GM15510 (cell line): ENCODE measurements around the gene THYN1.

ENCODE experiments used
- POLR2A ChIP-seq: IDR thresholded peaks from 3 replicates; pipeline ENCODE4 v1.6.1; 2011; ENCODE audit warnings: borderline replicate concordance; ENCODE audit not compliant: insufficient read length; ENCODE audit errors: extremely low read depth

THYN1 gene

DNA sequence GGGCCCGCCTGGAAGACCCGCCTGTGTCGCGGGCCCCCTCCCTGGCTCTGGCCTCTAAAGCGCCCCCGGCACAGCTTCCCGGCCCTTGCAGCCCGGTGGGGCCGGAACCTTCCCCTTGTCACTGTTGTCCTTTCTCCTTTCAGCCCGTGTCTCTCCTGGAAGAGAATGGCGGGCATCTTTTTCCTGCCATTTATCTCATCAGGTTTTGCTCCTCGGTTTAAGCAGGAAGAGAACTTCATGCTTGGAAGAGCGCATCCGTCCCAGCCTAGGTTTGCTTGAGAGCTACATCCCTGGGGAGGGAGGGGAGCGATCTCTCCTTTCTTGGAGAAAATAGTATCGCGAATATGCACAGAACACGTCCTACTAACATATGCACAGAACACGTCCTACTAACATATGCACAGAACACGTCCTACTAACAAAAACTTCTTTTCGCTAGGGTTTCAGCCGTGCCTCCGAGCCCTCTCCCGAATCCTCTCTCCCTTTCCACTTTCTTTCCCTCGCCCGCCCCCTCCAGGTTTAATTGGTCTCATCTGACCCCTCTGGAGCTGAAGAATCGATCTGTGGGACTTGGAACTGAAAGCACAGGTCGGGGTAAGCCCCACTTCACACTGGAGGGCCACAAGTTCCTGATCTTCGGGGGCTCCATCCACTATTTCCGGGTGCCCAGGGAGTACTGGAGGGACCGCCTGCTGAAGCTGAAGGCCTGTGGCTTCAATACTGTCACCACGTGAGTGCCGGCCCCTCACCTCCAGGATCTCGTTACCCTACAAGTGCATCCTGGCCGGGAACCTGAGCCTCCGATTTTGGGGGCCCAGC, 24.2 kb upstream of the THYN1 start:
- no peak for TF ChIP-seq POLR2A

DNA sequence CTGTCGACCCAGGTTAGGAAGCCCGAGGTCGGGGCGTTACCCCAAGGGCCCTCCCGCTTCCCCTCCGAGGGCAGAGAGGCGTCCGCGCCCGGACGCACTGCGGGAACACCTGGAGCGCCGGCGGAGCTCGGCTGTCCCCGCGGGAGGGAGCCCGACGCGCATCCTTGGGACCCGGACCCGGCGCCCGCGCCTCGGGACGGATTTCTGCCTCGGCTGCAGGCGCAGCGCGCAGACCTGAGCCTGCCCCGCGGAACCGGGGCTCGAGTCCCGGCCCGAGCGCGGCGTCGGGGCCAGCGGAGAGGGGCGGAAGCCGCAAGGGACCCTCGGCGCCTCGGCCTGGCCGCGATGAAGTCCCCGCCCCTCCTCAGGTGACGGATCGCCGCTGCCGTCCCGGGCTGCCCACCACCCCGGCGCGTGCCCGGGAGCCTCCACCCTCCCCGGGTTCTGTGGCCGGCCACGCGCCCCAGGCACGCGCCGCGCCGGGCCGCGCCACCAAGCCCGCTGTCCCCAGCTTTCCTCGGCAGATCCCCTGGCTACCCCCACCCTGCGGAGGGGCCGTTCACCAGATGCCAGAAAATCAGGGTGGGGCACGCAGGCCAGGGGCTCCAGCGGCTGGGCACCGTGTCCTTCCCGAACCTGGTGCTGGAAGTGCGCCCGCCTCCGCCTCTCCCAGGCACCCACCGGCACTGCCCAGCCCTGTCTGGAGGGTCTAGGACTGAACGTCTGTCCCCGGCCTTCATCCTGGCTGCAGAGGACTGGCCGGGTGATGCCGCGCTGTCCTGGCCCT, 23.4 kb upstream of the THYN1 start:
- TF ChIP-seq POLR2A, result no peak

GRCh38 chr11:134275534-134276395, 22.6 kb upstream of the THYN1 start, which contains the start of gene GLB1L3:
Gene GLB1L3 (plus strand): TSS chr11:134276379. CDS start chr11:134276741, 362 bp downstream.
- TF ChIP-seq POLR2A, result no peak

- TF ChIP-seq POLR2A, result no peak
Measured at GRCh38 chr11:134275188-134275533, 22.0 kb upstream of the THYN1 start.

DNA sequence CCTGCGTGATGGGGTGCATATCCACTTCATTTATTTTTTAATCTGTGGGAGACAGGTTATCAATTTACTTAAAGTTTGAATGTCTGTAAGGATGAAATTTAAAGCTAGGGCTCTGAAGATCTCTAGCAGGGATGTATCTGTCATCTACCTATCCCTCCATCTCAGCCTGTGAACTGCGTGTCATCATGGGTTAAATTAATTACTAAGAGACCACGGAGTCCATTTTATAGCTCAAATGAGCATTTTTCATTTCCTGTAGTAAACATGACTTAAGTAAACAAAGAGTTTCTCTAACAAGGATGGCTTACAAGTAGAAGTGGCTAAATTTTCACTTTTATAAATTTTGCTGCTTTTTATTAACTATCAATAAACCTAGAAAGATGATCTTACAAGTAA, 20.2 kb upstream of the THYN1 start:
- no peak for TF ChIP-seq POLR2A

GRCh38 chr11:134272381-134273316, 19.5 kb upstream of the THYN1 start:
- TF ChIP-seq POLR2A, result no peak

GRCh38 chr11:134271978-134272377, 18.8 kb upstream of the THYN1 start:
- no peak for TF ChIP-seq POLR2A

GRCh38 chr11:134270250-134270714, 17.1 kb upstream of the THYN1 start:
- TF ChIP-seq POLR2A, result no peak

GRCh38 chr11:134267966-134268365, 14.8 kb upstream of the THYN1 start:
- TF ChIP-seq POLR2A, result no peak

GRCh38 chr11:134267461-134267860, 14.3 kb upstream of the THYN1 start:
- TF ChIP-seq POLR2A, result no peak

GRCh38 chr11:134266841-134267251, 13.7 kb upstream of the THYN1 start:
- no peak for TF ChIP-seq POLR2A

GRCh38 chr11:134266440-134266839, 13.3 kb upstream of the THYN1 start:
- no peak for TF ChIP-seq POLR2A

- no peak for TF ChIP-seq POLR2A
Measured at GRCh38 chr11:134264966-134265764, 12.0 kb upstream of the THYN1 start.
